ENCODE results near the gene ARHGAP15. TPM values are rescaled to one million over a fixed set of nuclear protein-coding genes. Genes with fewer than 3 reads are reported as not detected.

Gene ARHGAP15
- total and polyA plus RNA-seq, 2 experiments from 2014 or later = 0.26 TPM; not detected in 1

- no peaks in the 10 kb centered on the region; the same call in 2 of the 3 replicates for H3K9me3 Mint-ChIP-seq
- H2AFZ ChIP-seq = no peak overlapping the region
- TF ChIP-seq ZNF114 (CRISPR knock-in tag; IDR thresholded peaks at IDR 0.05) (no peak), POLR2AphosphoS5 (IDR thresholded peaks at IDR 0.05; ENCODE audit: low read depth) (no peak)
- TF ChIP-seq, protein P1, sequence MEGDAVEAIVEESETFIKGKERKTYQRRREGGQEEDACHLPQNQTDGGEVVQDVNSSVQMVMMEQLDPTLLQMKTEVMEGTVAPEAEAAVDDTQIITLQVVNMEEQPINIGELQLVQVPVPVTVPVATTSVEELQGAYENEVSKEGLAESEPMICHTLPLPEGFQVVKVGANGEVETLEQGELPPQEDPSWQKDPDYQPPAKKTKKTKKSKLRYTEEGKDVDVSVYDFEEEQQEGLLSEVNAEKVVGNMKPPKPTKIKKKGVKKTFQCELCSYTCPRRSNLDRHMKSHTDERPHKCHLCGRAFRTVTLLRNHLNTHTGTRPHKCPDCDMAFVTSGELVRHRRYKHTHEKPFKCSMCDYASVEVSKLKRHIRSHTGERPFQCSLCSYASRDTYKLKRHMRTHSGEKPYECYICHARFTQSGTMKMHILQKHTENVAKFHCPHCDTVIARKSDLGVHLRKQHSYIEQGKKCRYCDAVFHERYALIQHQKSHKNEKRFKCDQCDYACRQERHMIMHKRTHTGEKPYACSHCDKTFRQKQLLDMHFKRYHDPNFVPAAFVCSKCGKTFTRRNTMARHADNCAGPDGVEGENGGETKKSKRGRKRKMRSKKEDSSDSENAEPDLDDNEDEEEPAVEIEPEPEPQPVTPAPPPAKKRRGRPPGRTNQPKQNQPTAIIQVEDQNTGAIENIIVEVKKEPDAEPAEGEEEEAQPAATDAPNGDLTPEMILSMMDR (conservative IDR thresholded peaks at IDR 0.05; ENCODE audit: low read depth in 2 of 2) = peak; percentile 49 to 77
- no peaks in the 10 kb centered on the region for H3K36me3 Mint-ChIP-seq (ENCODE audit: low read depth)
- H3K4me3 Mint-ChIP-seq = no peak overlapping the region
- peaks cover 14% of the 10 kb centered on the region for H3K4me1 Mint-ChIP-seq
- H4K20me1 ChIP-seq (replicated peaks; ENCODE audit: insufficient read depth) = no peaks in the 10 kb centered on the region
- no peaks in the 10 kb centered on the region for H3K79me2 ChIP-seq (replicated peaks; ENCODE audit: insufficient read depth)
- ATAC-seq (0 out of 3 replicates have a peak, but pooled peaks have one; percentile 40), DNase-seq (ENCODE audit: low spot score) (no peak)
- H3F3A ChIP-seq (replicated peaks; ENCODE audit: low read depth) = no peaks in the 10 kb centered on the region
- H3K9me2 ChIP-seq (ENCODE audit: insufficient read depth) = no peaks in the 10 kb centered on the region; the same call in 1 of the 2 replicates
- H3K4me1 ChIP-seq (ENCODE audit: insufficient read depth) = peaks cover 6% of the 10 kb centered on the region
- no peaks in the 10 kb centered on the region for H3K36me3 ChIP-seq (ENCODE audit: insufficient read depth)
- H3K4me2 ChIP-seq = no peak overlapping the region
- H3K27ac Mint-ChIP-seq = no peak overlapping the region
- H3K27ac ChIP-seq (ENCODE audit: low read depth) = no peak overlapping the region
- peaks cover under 1% of the 10 kb centered on the region for H3K27me3 Mint-ChIP-seq (ENCODE audit: insufficient read depth, low read depth, poor library complexity)
- no peaks in the 10 kb centered on the region for H3K27me3 ChIP-seq (ENCODE audit: insufficient read depth)
- no peak overlapping the region for H3K4me3 ChIP-seq
Observed at GRCh38 chr2:143582046-143582747, 453.0 kb downstream of the ARHGAP15 start.

DNA sequence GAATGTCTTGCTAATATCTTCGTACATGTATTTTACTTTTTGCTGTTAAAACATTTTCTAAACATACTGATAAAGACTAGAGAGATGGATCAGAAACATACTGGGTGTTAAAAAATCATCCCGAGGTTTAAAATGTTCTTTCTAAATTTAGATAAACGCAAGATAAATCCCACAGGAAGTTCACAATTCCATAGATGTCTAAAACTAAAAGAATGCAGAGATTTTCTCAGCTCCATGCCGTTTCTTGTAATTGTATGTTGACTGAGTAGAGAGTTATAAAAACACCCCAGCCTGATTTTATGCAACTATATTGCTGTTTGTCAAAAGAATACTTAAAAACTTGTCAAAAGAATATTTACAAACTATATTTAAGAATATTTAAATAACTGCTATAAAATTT lies 455.7 kb downstream of the ARHGAP15 start:
- ATAC-seq (no peak), DNase-seq (ENCODE audit: low spot score) (no peak)
- no peak for TF ChIP-seq EZH2 (IDR thresholded peaks at IDR 0.05; ENCODE audit: low read depth, unreplicated experiment)
- TF ChIP-seq CREB1 (CRISPR knock-in tag; IDR thresholded peaks at IDR 0.05; ENCODE audit: low read depth) = no peak
- TF ChIP-seq POLR2AphosphoS5 (IDR thresholded peaks at IDR 0.05; ENCODE audit: low read depth) = no peak
- TF ChIP-seq, protein P2, sequence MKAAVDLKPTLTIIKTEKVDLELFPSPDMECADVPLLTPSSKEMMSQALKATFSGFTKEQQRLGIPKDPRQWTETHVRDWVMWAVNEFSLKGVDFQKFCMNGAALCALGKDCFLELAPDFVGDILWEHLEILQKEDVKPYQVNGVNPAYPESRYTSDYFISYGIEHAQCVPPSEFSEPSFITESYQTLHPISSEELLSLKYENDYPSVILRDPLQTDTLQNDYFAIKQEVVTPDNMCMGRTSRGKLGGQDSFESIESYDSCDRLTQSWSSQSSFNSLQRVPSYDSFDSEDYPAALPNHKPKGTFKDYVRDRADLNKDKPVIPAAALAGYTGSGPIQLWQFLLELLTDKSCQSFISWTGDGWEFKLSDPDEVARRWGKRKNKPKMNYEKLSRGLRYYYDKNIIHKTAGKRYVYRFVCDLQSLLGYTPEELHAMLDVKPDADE (IDR thresholded peaks at IDR 0.05) = no peak
- TF ChIP-seq ZNF114 (CRISPR knock-in tag; IDR thresholded peaks at IDR 0.05) = no peak
- TF ChIP-seq REST (IDR thresholded peaks at IDR 0.05; ENCODE audit: unreplicated experiment) = no peak
- no peak for TF ChIP-seq NANOG (IDR thresholded peaks at IDR 0.05; ENCODE audit: borderline replicate concordance)
- no peak for TF ChIP-seq JUNB (IDR thresholded peaks at IDR 0.05; ENCODE audit: unreplicated experiment)
- no peak for TF ChIP-seq EZH2phosphoT487 (IDR thresholded peaks at IDR 0.05; ENCODE audit: unreplicated experiment)
- TF ChIP-seq, protein P1 (conservative IDR thresholded peaks at IDR 0.05; ENCODE audit: low read depth in 2 of 2) = no peak
- TF ChIP-seq ZNF331 (CRISPR knock-in tag; IDR thresholded peaks at IDR 0.05; ENCODE audit: low read depth) = no peak
- no peak for TF ChIP-seq STAT1 (IDR thresholded peaks at IDR 0.05; ENCODE audit: unreplicated experiment)
- Histone ChIP-seq H2AFZ (no peak overlapping the region), H4K20me1 (replicated peaks; ENCODE audit: insufficient read depth) (no peaks in the 10 kb centered on the region), H3K4me3 (no peak overlapping the region), H3K4me2 (no peak overlapping the region), H3K27ac (ENCODE audit: low read depth) (no peak overlapping the region), H3F3A (replicated peaks; ENCODE audit: low read depth) (no peaks in the 10 kb centered on the region), H3K9me2 (ENCODE audit: insufficient read depth) (no peaks in the 10 kb centered on the region; the same call in 1 of the 2 replicates), H3K27me3 (ENCODE audit: insufficient read depth) (no peaks in the 10 kb centered on the region), H3K36me3 (ENCODE audit: insufficient read depth) (no peaks in the 10 kb centered on the region), H3K79me2 (replicated peaks; ENCODE audit: insufficient read depth) (no peaks in the 10 kb centered on the region), H3K4me1 (ENCODE audit: insufficient read depth) (no peaks in the 10 kb centered on the region)
- Mint-ChIP-seq H3K27ac (no peak overlapping the region), H3K4me3 (no peak overlapping the region), H3K27me3 (ENCODE audit: insufficient read depth, low read depth, poor library complexity) (peaks cover 2% of the 10 kb centered on the region), H3K9me3 (no peaks in the 10 kb centered on the region; the same call in 2 of the 3 replicates), H3K36me3 (ENCODE audit: low read depth) (no peaks in the 10 kb centered on the region), H3K4me1 (peaks cover 5% of the 10 kb centered on the region; the same call in 2 of the 3 replicates)

Measured in GM23338 (cell line).